OCI-LY1 (cell line): ENCODE data around the gene LPCAT3.

Source experiments
- H2AFZ ChIP-seq: fragments of 200-600 bp; sonication (generic), shearing (Covaris generic); 2 replicates; pipeline ENCODE4 v1.6.0; 2014; ENCODE audit warnings: antibody characterized with exemption, mild to moderate bottlenecking, low read length
- H3F3A ChIP-seq: fragments of 200-600 bp; sonication (generic), shearing (Covaris generic); 2 replicates; pipeline ENCODE4 v1.6.0; 2014; ENCODE audit warnings: mild to moderate bottlenecking, antibody characterized with exemption, low read length, moderate library complexity; ENCODE audit not compliant: insufficient read depth
- H3K27ac ChIP-seq: fragments of 200-600 bp; sonication (generic); 2 replicates; pipeline ENCODE4 v1.5.1; 2014; ENCODE audit warnings: low read length, mixed run types, mild to moderate bottlenecking, low read depth; ENCODE audit not compliant: poor library complexity, severe bottlenecking
- H3K27me3 ChIP-seq: fragments of 200-600 bp; sonication (generic); 2 replicates; pipeline ENCODE4 v1.6.0; 2014; ENCODE audit warnings: antibody characterized with exemption, mild to moderate bottlenecking, low read length, moderate library complexity; ENCODE audit not compliant: insufficient read depth
- H3K36me3 ChIP-seq: fragments of 200-600 bp; sonication (generic); 2 replicates; pipeline ENCODE4 v1.6.1; 2014; ENCODE audit warnings: mild to moderate bottlenecking, antibody characterized with exemption, low read length, moderate library complexity, mixed read lengths; ENCODE audit not compliant: insufficient read depth
- H3K4me1 ChIP-seq: fragments of 200-600 bp; sonication (generic); 2 replicates; pipeline ENCODE4 v1.5.1; 2014; ENCODE audit warnings: mild to moderate bottlenecking, low read length, moderate library complexity; ENCODE audit not compliant: insufficient read depth, severe bottlenecking
- H3K4me2 ChIP-seq: fragments of 200-600 bp; sonication (generic), shearing (Covaris generic); 2 replicates; pipeline ENCODE4 v1.6.1; 2014; ENCODE audit warnings: low read length
- H3K4me3 ChIP-seq: fragments of 200-600 bp; sonication (generic); 2 replicates; pipeline ENCODE4 v1.5.1; 2014; ENCODE audit warnings: low read length, low read depth, mild to moderate bottlenecking, mixed read lengths; ENCODE audit not compliant: poor library complexity, severe bottlenecking
- H3K79me2 ChIP-seq: fragments of 200-600 bp; shearing (Covaris generic); 2 replicates; pipeline ENCODE4 v1.6.1; 2016; ENCODE audit warnings: mixed run types, low read length, mixed read lengths; ENCODE audit not compliant: insufficient read depth
- H3K9ac ChIP-seq: fragments of 200-600 bp; sonication (generic), shearing (Covaris generic); 2 replicates; pipeline ENCODE4 v1.6.1; 2014; ENCODE audit warnings: mild to moderate bottlenecking, low read length, mixed read lengths
- H3K9me2 ChIP-seq: fragments of 200-600 bp; sonication (generic), shearing (Covaris generic); 2 replicates; pipeline ENCODE4 v1.6.1; 2014; ENCODE audit warnings: low read depth, mild to moderate bottlenecking, low read length, mixed read lengths
- H3K9me3 ChIP-seq: fragments of 200-600 bp; shearing (Covaris generic); 2 replicates; pipeline ENCODE4 v1.6.1; 2014; ENCODE audit warnings: low read length, mixed read lengths
- H4K20me1 ChIP-seq: fragments of 200-600 bp; sonication (generic), shearing (Covaris generic); 2 replicates; pipeline ENCODE4 v1.6.0; 2016; ENCODE audit warnings: mild to moderate bottlenecking, low read length; ENCODE audit not compliant: insufficient read depth
- CTCF ChIP-seq: fragments of 200-600 bp; sonication (generic), shearing (Covaris generic); IDR thresholded peaks from 2 replicates; pipeline ENCODE4 v1.5.1; 2017; ENCODE audit warnings: mild to moderate bottlenecking, antibody characterized with exemption, low read length, moderate library complexity, mixed read lengths
- EZH2 ChIP-seq: fragments of 200-600 bp; sonication (generic), shearing (Covaris generic); IDR thresholded peaks from 2 replicates; pipeline ENCODE4 v1.8.0; 2017; ENCODE audit warnings: borderline replicate concordance, mixed run types, mild to moderate bottlenecking, antibody characterized with exemption, low read length, moderate library complexity, mixed read lengths

Gene LPCAT3

GRCh38 chr12:7006639-7007038, 11.6 kb downstream of the LPCAT3 start:
- Histone ChIP-seq H3F3A (no peaks in the 10 kb centered on the region), H3K9me2 (no peaks in the 10 kb centered on the region), H3K4me3 (no peak overlapping the region), H3K79me2 (no peaks in the 10 kb centered on the region), H3K9ac (no peak overlapping the region), H3K9me3 (no peaks in the 10 kb centered on the region), H3K27me3 (no peaks in the 10 kb centered on the region), H4K20me1 (no peaks in the 10 kb centered on the region), H2AFZ (no peak overlapping the region), H3K27ac (no peak overlapping the region), H3K4me1 (no peaks in the 10 kb centered on the region), H3K36me3 (peaks cover 26% of the 10 kb centered on the region), H3K4me2 (no peak overlapping the region)
- no peak for TF ChIP-seq EZH2
- no peak for TF ChIP-seq CTCF

- no peak overlapping the region for H3K4me3 ChIP-seq
- no peak overlapping the region for H3K9ac ChIP-seq
- no peaks in the 10 kb centered on the region for H4K20me1 ChIP-seq
- no peak overlapping the region for H3K4me2 ChIP-seq
- no peaks in the 10 kb centered on the region for H3K9me2 ChIP-seq
- no peaks in the 10 kb centered on the region for H3K4me1 ChIP-seq
- H2AFZ ChIP-seq = no peak overlapping the region
- H3K36me3 ChIP-seq = peaks cover 29% of the 10 kb centered on the region
- TF ChIP-seq CTCF (no peak), EZH2 (no peak)
- H3K27me3 ChIP-seq = no peaks in the 10 kb centered on the region
- no peaks in the 10 kb centered on the region for H3K79me2 ChIP-seq
- H3F3A ChIP-seq = no peaks in the 10 kb centered on the region
- H3K27ac ChIP-seq = no peak overlapping the region
- no peaks in the 10 kb centered on the region for H3K9me3 ChIP-seq
Observed at GRCh38 chr12:7005311-7005710, 13.0 kb downstream of the LPCAT3 start.

- H3K4me1 ChIP-seq = no peaks in the 10 kb centered on the region
- H3K4me3 ChIP-seq = no peak overlapping the region
- TF ChIP-seq CTCF (no peak), EZH2 (no peak)
- H4K20me1 ChIP-seq = no peaks in the 10 kb centered on the region
- H3K36me3 ChIP-seq = peaks cover 29% of the 10 kb centered on the region
- no peaks in the 10 kb centered on the region for H3K79me2 ChIP-seq
- no peak overlapping the region for H3K4me2 ChIP-seq
- no peaks in the 10 kb centered on the region for H3K27me3 ChIP-seq
- no peaks in the 10 kb centered on the region for H3K9me3 ChIP-seq
- H3K27ac ChIP-seq = no peak overlapping the region
- no peak overlapping the region for H3K9ac ChIP-seq
- H2AFZ ChIP-seq = no peak overlapping the region
- no peaks in the 10 kb centered on the region for H3F3A ChIP-seq
- no peaks in the 10 kb centered on the region for H3K9me2 ChIP-seq
Observed at GRCh38 chr12:7004840-7005239, 13.4 kb downstream of the LPCAT3 start.
